Thymus (tissue), 11 donors: ENCODE measurements around the gene KRT83. TPM values are rescaled to one million over a fixed set of nuclear protein-coding genes. Genes with fewer than 3 reads are reported as not detected.

Source experiments
- DNase-seq, 9 donors: peaks; one replicate each; pipeline ENCODE4 v3.0.0-alpha.2; 2013; ENCODE audit warnings: low spot score in 9 of 9, low read depth in 6 of 9, missing footprints in 1 of 9
- H3K27ac ChIP-seq, 2 donors: one replicate each; pipeline ENCODE4 v1.5.1; 2013; ENCODE audit warnings: control low read depth in 1 of 2, low read depth in 1 of 2, low read length in 1 of 2, mild to moderate bottlenecking in 1 of 2, moderate library complexity in 1 of 2
- H3K27me3 ChIP-seq, 2 donors: one replicate each; pipeline ENCODE4 v1.5.1; 2013; ENCODE audit warnings: low read length in 1 of 2; ENCODE audit not compliant: control insufficient read depth in 2 of 2, insufficient read depth in 1 of 2
- H3K36me3 ChIP-seq, 2 donors: one replicate each; pipeline ENCODE4 v1.5.1; 2013; ENCODE audit warnings: low read length in 1 of 2, mild to moderate bottlenecking in 1 of 2, moderate library complexity in 1 of 2; ENCODE audit not compliant: control insufficient read depth in 2 of 2, insufficient read depth in 2 of 2
- H3K4me1 ChIP-seq, 2 donors: one replicate each; pipeline ENCODE4 v1.5.1; 2013; ENCODE audit warnings: low read length in 2 of 2; ENCODE audit not compliant: control insufficient read depth in 2 of 2, insufficient read depth in 2 of 2
- H3K4me3 ChIP-seq, 2 donors: one replicate each; pipeline ENCODE4 v1.5.1; 2013; ENCODE audit warnings: low read length in 2 of 2, control low read depth in 1 of 2, mild to moderate bottlenecking in 1 of 2
- H3K9me3 ChIP-seq, 2 donors: one replicate each; pipeline ENCODE4 v1.5.1; 2013; ENCODE audit warnings: low read length in 1 of 2, mild to moderate bottlenecking in 1 of 2; ENCODE audit not compliant: control insufficient read depth in 2 of 2, insufficient read depth in 1 of 2
- WGBS: extraction: QIAGEN DNeasy Blood & Tissue Kit; methylation state at CpG from one replicate; pipeline ENCODE4 v1.1.7; 2013; 5-methylcytosine and 5-hydroxymethylcytosine counted together
- polyA plus RNA-seq: library from polyadenylated mRNA; stranded (reverse); fragments of 200-250 nt; gene quantifications from one replicate; pipeline ENCODE4 v1.2.3, GENCODE V29; 2013
- total RNA-seq: library from RNA; stranded (reverse); fragments of 120-200 nt; gene quantifications from one replicate; pipeline ENCODE4 v1.2.4, GENCODE V29; 2013
- donor health status: healthy.

Gene KRT83
- total and polyA plus RNA-seq, 2 donors: 0.33 to 1.0 TPM

- H3K27me3 ChIP-seq: peaks cover 0 to 6% of the 10 kb centered on the region in 2 donors
- H3K27ac ChIP-seq: no peak overlapping the region
- peaks cover 0 to 4% of the 10 kb centered on the region in 2 donors for H3K4me1 ChIP-seq
- H3K36me3 ChIP-seq: no peaks in the 10 kb centered on the region
- WGBS: 71% methylated on average over 10 of the region's 10 CpGs
- H3K4me3 ChIP-seq: no peak overlapping the region
- DNase-seq: no peak
- peaks cover 0 to 3% of the 10 kb centered on the region in 2 donors for H3K9me3 ChIP-seq
Measured at GRCh38 chr12:52327830-52328500, 6.8 kb upstream of the KRT83 start.

- no peak overlapping the region for H3K27ac ChIP-seq
- peaks cover 0 to 10% of the 10 kb centered on the region in 2 donors for H3K27me3 ChIP-seq
- peak; percentile 33 to 79 (median 55) for DNase-seq
- WGBS: 48% methylated on average over 11 of the region's 11 CpGs
- H3K4me3 ChIP-seq: no peak overlapping the region
- H3K36me3 ChIP-seq: no peaks in the 10 kb centered on the region
- peaks cover 0 to 4% of the 10 kb centered on the region in 2 donors for H3K4me1 ChIP-seq
- peaks cover 0 to 3% of the 10 kb centered on the region in 2 donors for H3K9me3 ChIP-seq
Measured at GRCh38 chr12:52327052-52327829, 6.0 kb upstream of the KRT83 start.

GRCh38 chr12:52324153-52324444 lies 2.9 kb upstream of the KRT83 start:
- no peak overlapping the region for H3K27ac ChIP-seq
- peaks cover 0 to 29% of the 10 kb centered on the region in 2 donors for H3K27me3 ChIP-seq

GRCh38 chr12:52323416-52324152 lies 2.4 kb upstream of the KRT83 start:
- Histone ChIP-seq H3K27me3 (peaks cover 0 to 33% of the 10 kb centered on the region in 2 donors), H3K4me1 (peaks cover 0 to 4% of the 10 kb centered on the region in 2 donors)
- DNase-seq: no peak

More at GRCh38 chr12:52324153-52324444, 2.9 kb upstream of the KRT83 start:
- Histone ChIP-seq H3K4me3 (no peak overlapping the region), H3K36me3 (no peaks in the 10 kb centered on the region), H3K9me3 (peaks cover 0 to 3% of the 10 kb centered on the region in 2 donors), H3K4me1 (peaks cover 0 to 4% of the 10 kb centered on the region in 2 donors)
- 95% methylated on average over 3 of the region's 3 CpGs for WGBS
- DNase-seq: no peak

GRCh38 chr12:52323001-52323400 lies 1.8 kb upstream of the KRT83 start:
- no peak for DNase-seq
- Histone ChIP-seq H3K4me3 (no peak overlapping the region), H3K27ac (no peak overlapping the region), H3K4me1 (peaks cover 0 to 4% of the 10 kb centered on the region in 2 donors), H3K27me3 (peaks cover 0 to 37% of the 10 kb centered on the region in 2 donors), H3K36me3 (no peaks in the 10 kb centered on the region), H3K9me3 (peaks cover 0 to 3% of the 10 kb centered on the region in 2 donors)
- WGBS: 90% methylated on average over 1 of the region's 1 CpG

More at GRCh38 chr12:52323416-52324152, 2.4 kb upstream of the KRT83 start:
- Histone ChIP-seq H3K27ac (no peak overlapping the region), H3K9me3 (peaks cover 0 to 3% of the 10 kb centered on the region in 2 donors), H3K4me3 (no peak overlapping the region), H3K36me3 (no peaks in the 10 kb centered on the region)
- WGBS: 89% methylated on average over 10 of the region's 10 CpGs

- Histone ChIP-seq H3K4me3 (no peak overlapping the region), H3K27me3 (peaks cover 0 to 37% of the 10 kb centered on the region in 2 donors), H3K4me1 (no peaks in the 10 kb centered on the region), H3K27ac (no peak overlapping the region), H3K36me3 (no peaks in the 10 kb centered on the region), H3K9me3 (no peaks in the 10 kb centered on the region)
- 95% methylated on average over 1 of the region's 1 CpG for whole genome bisulfite sequencing
- no peak for DNase-seq
Measured at GRCh38 chr12:52322069-52322468, 871 bp upstream of the KRT83 start.

- no peak overlapping the region for H3K4me3 ChIP-seq
- H3K9me3 ChIP-seq: no peaks in the 10 kb centered on the region
- H3K27me3 ChIP-seq: peaks cover 0 to 37% of the 10 kb centered on the region in 2 donors
- DNase-seq: no peak
- WGBS: 74% methylated on average over 4 of the region's 4 CpGs
- no peaks in the 10 kb centered on the region for H3K36me3 ChIP-seq
- no peak overlapping the region for H3K27ac ChIP-seq
- no peaks in the 10 kb centered on the region for H3K4me1 ChIP-seq
Measured at GRCh38 chr12:52321418-52321817, 220 bp upstream of the KRT83 start.

GRCh38 chr12:52319097-52319496 lies 2.1 kb downstream of the KRT83 start:
- 72% methylated on average over 11 of the region's 11 CpGs for WGBS

More at GRCh38 chr12:52319097-52319496, 2.1 kb downstream of the KRT83 start:
- Histone ChIP-seq H3K4me1 (no peaks in the 10 kb centered on the region), H3K36me3 (no peaks in the 10 kb centered on the region), H3K27me3 (peaks cover 0 to 37% of the 10 kb centered on the region in 2 donors), H3K4me3 (no peak overlapping the region), H3K27ac (no peak overlapping the region), H3K9me3 (no peaks in the 10 kb centered on the region)
- DNase-seq: no peak
